Stomach (tissue), 4 donors: ENCODE data around the gene CDC27.

ENCODE experiments used
- POLR2AphosphoS5 ChIP-seq, 3 donors: sonication (generic); formaldehyde crosslinking; IDR thresholded peaks; one replicate each; pipeline ENCODE4 v1.6.1; 2016; ENCODE audit warnings: antibody characterized with exemption in 3 of 3
- TF ChIP-seq, protein P1 (sequence below), 7 experiments: fragments of 450-650 bp in 4 of 7; fragments of 200-600 bp in 3 of 7; sonication (generic) in 3 of 7; IDR thresholded peaks; one replicate each; pipeline ENCODE4 v1.5.1; 2016 to 2019; ENCODE audit warnings: antibody characterized with exemption in 7 of 7, control low read depth in 2 of 7, mild to moderate bottlenecking in 1 of 7

DNA sequence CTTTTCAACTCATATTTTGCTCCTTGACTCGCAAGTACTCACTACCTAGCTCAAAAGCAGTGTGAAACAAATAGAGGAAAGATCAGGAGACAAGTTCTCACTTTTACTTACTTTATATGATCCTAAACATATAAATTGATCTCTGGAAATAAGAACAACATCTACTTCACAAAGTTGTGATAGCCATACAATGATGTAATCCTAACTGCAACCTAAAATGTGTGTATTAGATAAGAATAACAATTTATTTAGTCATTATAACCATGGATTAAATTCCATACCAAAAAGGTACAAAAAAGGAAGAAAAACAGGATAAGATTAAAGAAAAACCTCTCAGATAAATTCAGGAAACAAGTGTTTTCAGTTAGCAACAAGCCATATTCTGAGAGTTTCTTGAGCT lies 103.4 kb downstream of the CDC27 start:
- TF ChIP-seq, protein P1, sequence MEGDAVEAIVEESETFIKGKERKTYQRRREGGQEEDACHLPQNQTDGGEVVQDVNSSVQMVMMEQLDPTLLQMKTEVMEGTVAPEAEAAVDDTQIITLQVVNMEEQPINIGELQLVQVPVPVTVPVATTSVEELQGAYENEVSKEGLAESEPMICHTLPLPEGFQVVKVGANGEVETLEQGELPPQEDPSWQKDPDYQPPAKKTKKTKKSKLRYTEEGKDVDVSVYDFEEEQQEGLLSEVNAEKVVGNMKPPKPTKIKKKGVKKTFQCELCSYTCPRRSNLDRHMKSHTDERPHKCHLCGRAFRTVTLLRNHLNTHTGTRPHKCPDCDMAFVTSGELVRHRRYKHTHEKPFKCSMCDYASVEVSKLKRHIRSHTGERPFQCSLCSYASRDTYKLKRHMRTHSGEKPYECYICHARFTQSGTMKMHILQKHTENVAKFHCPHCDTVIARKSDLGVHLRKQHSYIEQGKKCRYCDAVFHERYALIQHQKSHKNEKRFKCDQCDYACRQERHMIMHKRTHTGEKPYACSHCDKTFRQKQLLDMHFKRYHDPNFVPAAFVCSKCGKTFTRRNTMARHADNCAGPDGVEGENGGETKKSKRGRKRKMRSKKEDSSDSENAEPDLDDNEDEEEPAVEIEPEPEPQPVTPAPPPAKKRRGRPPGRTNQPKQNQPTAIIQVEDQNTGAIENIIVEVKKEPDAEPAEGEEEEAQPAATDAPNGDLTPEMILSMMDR (IDR thresholded peaks at IDR 0.05), result no peak
- no peak for TF ChIP-seq POLR2AphosphoS5 (IDR thresholded peaks at IDR 0.05)
